ENCODE measurements around the gene SYVN1.

DNA sequence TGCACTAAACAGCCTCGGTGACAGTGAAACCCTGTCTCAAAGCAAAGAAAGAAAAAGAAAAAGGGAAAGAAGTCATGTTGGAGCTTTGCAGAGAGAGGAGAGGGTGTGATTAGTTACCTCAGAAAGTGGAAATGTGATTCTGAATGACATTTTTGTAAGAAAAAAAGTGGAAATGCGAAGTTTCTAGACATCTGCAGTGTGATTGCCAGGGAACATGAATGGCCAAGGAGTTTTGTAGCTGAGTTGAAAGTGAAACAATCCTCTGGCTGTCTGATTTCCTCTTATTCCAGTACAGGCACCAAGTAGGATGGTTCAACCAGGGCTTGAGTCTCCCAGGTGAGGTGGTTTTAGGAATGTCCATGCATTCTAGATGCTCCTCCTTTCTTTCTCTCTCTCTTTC is 17.8 kb upstream of the SYVN1 start:
- TF ChIP-seq FOXM1 (IDR thresholded peaks at IDR 0.05; ENCODE audit: borderline replicate concordance), result no peak
- no peak for TF ChIP-seq FOXA1 (IDR thresholded peaks at IDR 0.05)
- TF ChIP-seq, protein P1, sequence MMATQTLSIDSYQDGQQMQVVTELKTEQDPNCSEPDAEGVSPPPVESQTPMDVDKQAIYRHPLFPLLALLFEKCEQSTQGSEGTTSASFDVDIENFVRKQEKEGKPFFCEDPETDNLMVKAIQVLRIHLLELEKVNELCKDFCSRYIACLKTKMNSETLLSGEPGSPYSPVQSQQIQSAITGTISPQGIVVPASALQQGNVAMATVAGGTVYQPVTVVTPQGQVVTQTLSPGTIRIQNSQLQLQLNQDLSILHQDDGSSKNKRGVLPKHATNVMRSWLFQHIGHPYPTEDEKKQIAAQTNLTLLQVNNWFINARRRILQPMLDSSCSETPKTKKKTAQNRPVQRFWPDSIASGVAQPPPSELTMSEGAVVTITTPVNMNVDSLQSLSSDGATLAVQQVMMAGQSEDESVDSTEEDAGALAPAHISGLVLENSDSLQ (IDR thresholded peaks at IDR 0.05), result no peak
- no peak for TF ChIP-seq BHLHE40 (IDR thresholded peaks at IDR 0.05; ENCODE audit: borderline replicate concordance)
- no peak for TF ChIP-seq SUZ12 (IDR thresholded peaks at IDR 0.05)
- no peak for TF ChIP-seq SP1 (IDR thresholded peaks at IDR 0.05)
- TF ChIP-seq L3MBTL2 (conservative IDR thresholded peaks at IDR 0.05), result no peak
- TF ChIP-seq ZNF384 (IDR thresholded peaks at IDR 0.05), result no peak
- no peak for TF ChIP-seq ARNT (IDR thresholded peaks at IDR 0.05)
- TF ChIP-seq CTBP1 (IDR thresholded peaks at IDR 0.05; ENCODE audit: borderline replicate concordance), result no peak
- no peak for TF ChIP-seq ELF4 (IDR thresholded peaks at IDR 0.05)
